Activated T-cell treated with anti-CD3 and anti-CD28 coated beads, Interleukin-2, amount 50 U/mL, for 24 hours (primary cell): ENCODE measurements around the gene TNFSF18.

Experiments
- DNase-seq: peaks from one replicate; pipeline ENCODE4 v3.0.0-alpha.2; 2020
- H3K27ac Mint-ChIP-seq: 2 replicates; pipeline ENCODE4 v1.8.0; 2020; ENCODE audit warnings: mild to moderate bottlenecking, mixed read lengths
- H3K27me3 Mint-ChIP-seq: 2 replicates; pipeline ENCODE4 v1.8.0; 2020; ENCODE audit warnings: mixed read lengths
- H3K36me3 Mint-ChIP-seq: 2 replicates; pipeline ENCODE4 v1.8.0; 2020; ENCODE audit warnings: low read depth, mixed read lengths
- H3K4me1 Mint-ChIP-seq: 2 replicates; pipeline ENCODE4 v1.8.0; 2020; ENCODE audit warnings: low read depth, mixed read lengths
- H3K4me3 Mint-ChIP-seq: 2 replicates; pipeline ENCODE4 v1.8.0; 2020; ENCODE audit warnings: mild to moderate bottlenecking, moderate library complexity, mixed read lengths
- H3K9me3 Mint-ChIP-seq: 2 replicates; pipeline ENCODE4 v1.8.0; 2020; ENCODE audit warnings: mixed read lengths

Gene TNFSF18

DNA sequence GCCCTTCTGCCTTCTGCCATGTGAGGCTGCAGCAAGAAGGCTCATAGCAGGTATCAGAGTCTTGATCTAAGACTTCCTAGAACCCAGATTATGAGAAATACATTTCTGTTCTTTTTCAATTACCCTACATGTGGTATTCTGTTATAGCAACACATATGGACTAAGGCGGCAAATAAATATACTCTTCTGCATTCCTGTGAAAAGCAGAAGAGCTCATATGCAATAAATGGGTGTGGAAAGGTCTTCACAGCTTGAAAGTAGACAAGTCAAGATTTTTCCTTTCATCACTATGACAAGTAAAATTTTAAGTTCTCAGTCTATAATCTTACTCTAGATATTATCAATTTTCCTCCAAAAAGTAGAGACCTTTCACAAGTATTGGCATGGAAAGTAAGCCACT lies 36.6 kb downstream of the TNFSF18 start:
- Mint-ChIP-seq H3K4me1 (peaks cover 5% of the 10 kb centered on the region), H3K36me3 (no peaks in the 10 kb centered on the region), H3K27ac (no peak overlapping the region)

DNA sequence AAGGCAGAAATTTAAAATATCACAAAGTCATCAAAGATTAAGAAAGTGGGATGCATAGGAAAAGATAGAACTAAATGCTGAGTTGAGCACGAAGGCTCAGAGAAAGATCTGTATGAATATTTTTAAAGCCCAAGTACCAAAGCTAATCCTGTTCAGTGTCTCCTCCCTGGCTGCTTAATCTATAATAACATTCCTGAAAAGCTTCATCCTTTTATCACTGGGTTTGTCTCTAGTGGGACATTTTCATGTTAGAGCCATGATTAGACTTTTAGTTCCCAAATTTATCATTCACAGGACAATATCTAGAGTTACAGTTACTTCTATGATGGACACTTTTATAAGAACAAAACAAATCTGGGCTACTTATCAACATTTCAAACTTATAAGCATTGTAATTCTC lies 38.6 kb downstream of the TNFSF18 start:
- H3K27ac Mint-ChIP-seq, result no peak overlapping the region
- H3K36me3 Mint-ChIP-seq, result no peaks in the 10 kb centered on the region
- no peak overlapping the region for H3K4me3 Mint-ChIP-seq
- no peaks in the 10 kb centered on the region for H3K4me1 Mint-ChIP-seq
- H3K9me3 Mint-ChIP-seq, result no peaks in the 10 kb centered on the region
- no peak for DNase-seq
- H3K27me3 Mint-ChIP-seq, result no peaks in the 10 kb centered on the region

More for the DNA sequence above, 36.6 kb downstream of the TNFSF18 start:
- no peak for DNase-seq
- no peak overlapping the region for H3K4me3 Mint-ChIP-seq
- no peaks in the 10 kb centered on the region for H3K27me3 Mint-ChIP-seq
- H3K9me3 Mint-ChIP-seq, result no peaks in the 10 kb centered on the region

DNA sequence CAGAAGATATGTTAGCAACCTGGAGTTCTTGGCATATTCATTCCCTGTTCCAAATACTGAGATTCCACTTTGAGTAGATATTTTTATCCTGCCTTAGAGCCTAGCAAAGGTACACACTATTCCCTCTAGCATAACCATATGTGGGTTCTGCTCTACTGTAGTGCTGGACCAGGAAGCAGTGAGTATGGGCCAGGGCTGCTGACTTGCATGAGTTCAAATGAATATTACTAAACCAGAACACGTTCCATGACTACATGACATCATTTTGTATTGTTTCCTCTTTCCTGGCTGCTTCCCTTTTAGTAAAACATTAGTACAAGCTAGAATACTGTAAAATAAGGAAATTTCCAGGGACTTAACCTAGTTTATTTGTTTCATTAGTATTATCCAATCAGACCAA lies 41.1 kb downstream of the TNFSF18 start:
- Mint-ChIP-seq H3K9me3 (no peaks in the 10 kb centered on the region), H3K4me1 (peaks cover 9% of the 10 kb centered on the region), H3K36me3 (no peaks in the 10 kb centered on the region), H3K27ac (no peak overlapping the region), H3K27me3 (no peaks in the 10 kb centered on the region), H3K4me3 (no peak overlapping the region)
- DNase-seq, result no peak

DNA sequence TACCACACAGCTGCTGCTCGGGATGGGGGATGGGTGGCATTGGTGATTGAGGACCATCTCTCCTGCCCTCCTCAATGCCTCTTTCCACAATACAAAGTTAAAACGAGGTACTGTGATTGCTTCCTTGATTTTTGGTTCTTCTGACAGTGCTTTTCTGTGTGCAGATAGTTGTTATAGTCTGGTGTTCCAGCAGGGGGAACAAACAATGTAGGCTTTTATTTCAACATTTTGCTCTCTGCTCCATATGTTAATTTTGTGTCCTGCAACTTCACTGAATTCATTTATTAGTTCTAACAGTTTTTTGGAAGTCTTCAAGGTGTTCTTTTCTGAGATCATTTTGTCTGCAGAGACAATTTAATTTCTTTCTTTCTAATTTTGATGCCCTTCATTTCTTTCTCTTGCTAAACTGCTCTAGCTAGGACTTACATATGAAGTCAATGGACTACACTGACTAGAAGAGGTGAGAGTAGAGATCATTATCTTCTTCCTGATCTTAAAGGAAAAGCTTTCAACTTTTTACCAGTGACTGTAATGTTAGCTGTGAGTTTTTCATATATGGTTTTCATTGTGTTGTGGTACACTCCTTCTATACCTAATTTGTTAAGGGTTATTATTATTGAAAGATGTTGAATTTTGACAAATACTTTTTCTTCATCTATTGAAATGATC lies 45.4 kb downstream of the TNFSF18 start:
- Mint-ChIP-seq H3K27ac (no peak overlapping the region), H3K9me3 (peaks cover 9% of the 10 kb centered on the region), H3K4me1 (peaks cover 9% of the 10 kb centered on the region), H3K27me3 (no peaks in the 10 kb centered on the region), H3K36me3 (no peaks in the 10 kb centered on the region), H3K4me3 (no peak overlapping the region)
- DNase-seq, result no peak

DNA sequence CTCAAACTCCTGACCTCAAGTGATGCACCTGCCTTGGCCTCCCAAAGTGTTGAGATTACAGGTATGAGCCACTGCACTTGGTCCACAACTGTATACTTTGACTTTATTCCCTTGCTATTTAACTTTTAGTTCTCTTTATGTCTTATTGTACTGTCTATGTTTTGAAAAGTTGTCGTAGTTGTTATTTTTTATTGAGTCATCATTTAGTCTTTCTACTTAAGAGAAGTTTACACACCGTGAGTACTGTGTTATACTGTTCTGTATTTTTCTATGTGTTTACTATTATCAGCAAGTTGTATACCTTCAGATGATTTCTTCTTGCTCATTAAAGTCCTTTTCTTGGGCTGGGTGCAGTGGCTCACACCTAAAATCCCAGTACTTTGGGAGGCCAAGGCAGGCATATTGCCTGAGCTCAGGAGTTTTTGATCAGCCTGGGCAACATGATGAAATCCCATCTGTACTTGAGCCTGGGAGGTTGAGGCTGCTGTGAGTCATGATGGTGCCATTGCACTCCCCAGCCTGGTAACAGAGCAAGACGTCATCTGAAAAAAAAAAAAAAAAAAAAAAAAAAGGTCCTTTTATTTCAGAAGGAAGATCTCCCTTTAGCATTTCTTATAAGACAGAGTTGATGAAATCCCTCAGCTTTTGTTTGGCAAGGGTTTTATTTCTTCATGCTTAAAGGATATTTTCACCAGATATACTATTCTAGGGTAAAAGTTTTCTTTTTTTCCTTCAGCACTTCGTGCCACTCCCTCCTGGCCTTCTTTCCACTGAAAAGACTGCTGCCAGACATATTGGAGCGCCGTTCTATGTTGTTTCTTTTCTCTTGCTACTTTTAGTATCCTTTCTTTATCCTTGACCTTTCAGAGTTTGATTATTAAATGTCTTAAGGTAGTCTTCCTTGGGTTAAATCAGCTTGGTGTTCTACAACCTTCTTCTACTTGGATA lies 47.6 kb downstream of the TNFSF18 start:
- H3K9me3 Mint-ChIP-seq, result peaks cover 13% of the 10 kb centered on the region
- no peak overlapping the region for H3K27ac Mint-ChIP-seq
- H3K27me3 Mint-ChIP-seq, result no peaks in the 10 kb centered on the region
- no peak overlapping the region for H3K4me3 Mint-ChIP-seq
- no peak for DNase-seq
- H3K36me3 Mint-ChIP-seq, result no peaks in the 10 kb centered on the region
- peaks cover 9% of the 10 kb centered on the region for H3K4me1 Mint-ChIP-seq

DNA sequence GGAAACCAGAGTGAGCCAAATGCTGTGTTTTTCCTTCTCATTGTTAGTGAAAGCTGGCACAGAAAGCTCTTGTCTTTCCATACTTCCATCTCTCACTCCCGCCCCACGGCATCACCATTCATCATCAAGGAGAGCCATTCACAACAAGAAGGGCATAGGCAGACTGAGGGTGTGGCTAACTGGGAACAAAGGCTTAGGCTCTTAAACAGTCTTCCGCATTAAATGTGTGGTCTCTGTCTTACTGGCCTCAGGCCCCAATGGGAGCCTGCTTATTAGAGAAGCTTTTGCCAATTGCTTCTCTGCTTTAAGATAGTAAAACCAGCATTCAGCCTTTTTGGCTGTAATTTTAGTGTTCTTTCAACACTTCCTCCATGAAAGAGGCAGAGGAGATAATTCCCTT lies 51.4 kb downstream of the TNFSF18 start:
- H3K36me3 Mint-ChIP-seq, result no peaks in the 10 kb centered on the region
- no peak for DNase-seq
- H3K27ac Mint-ChIP-seq, result no peak overlapping the region
- H3K27me3 Mint-ChIP-seq, result no peaks in the 10 kb centered on the region
- H3K4me3 Mint-ChIP-seq, result no peak overlapping the region
- peaks cover 15% of the 10 kb centered on the region for H3K9me3 Mint-ChIP-seq
- H3K4me1 Mint-ChIP-seq, result no peaks in the 10 kb centered on the region

DNA sequence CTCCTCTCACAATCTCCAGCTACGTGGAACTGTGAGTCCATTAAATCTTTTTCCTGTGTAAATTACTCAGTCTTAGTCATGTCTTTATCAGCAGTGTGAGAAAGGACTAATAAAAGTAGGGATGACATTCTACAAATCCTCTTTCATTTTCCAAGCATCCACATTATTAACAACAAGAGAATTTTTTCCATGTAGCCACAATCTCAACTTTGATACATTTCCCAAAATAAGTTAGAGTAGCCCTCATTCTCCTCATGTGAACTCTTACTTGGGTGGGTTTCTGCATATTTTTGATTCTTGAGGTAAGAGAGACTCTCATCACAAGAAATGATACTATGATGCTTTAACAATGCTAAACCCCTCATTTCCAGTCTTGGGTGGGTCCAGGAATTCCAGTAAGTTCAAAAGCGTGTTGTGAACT lies 52.8 kb downstream of the TNFSF18 start:
- no peaks in the 10 kb centered on the region for H3K36me3 Mint-ChIP-seq
- peaks cover 15% of the 10 kb centered on the region for H3K9me3 Mint-ChIP-seq
- no peaks in the 10 kb centered on the region for H3K27me3 Mint-ChIP-seq
- H3K4me1 Mint-ChIP-seq, result no peaks in the 10 kb centered on the region
- no peak overlapping the region for H3K4me3 Mint-ChIP-seq
- no peak for DNase-seq
- no peak overlapping the region for H3K27ac Mint-ChIP-seq

DNA sequence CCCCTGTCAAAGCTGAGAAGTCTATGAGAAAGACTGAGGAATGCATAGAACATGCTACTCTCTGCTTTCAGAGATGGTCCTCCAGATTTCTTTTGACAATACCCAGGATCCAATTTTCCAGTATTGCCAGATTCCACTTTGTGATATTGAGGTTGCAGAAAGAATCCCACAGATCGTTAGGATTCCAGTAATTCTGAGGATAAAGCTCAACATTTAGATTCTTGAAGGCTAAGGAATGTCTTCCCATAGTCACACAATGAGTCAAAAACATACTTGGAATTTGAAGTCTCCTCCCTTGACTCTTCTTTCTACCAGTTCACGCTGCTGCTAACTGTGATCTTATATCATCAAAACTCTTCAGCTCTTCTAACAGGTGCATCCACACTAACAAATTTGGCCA lies 57.1 kb downstream of the TNFSF18 start:
- Mint-ChIP-seq H3K27ac (no peak overlapping the region), H3K36me3 (no peaks in the 10 kb centered on the region), H3K4me3 (no peak overlapping the region), H3K27me3 (no peaks in the 10 kb centered on the region), H3K9me3 (peaks cover 2% of the 10 kb centered on the region), H3K4me1 (no peaks in the 10 kb centered on the region)
- DNase-seq, result no peak

DNA sequence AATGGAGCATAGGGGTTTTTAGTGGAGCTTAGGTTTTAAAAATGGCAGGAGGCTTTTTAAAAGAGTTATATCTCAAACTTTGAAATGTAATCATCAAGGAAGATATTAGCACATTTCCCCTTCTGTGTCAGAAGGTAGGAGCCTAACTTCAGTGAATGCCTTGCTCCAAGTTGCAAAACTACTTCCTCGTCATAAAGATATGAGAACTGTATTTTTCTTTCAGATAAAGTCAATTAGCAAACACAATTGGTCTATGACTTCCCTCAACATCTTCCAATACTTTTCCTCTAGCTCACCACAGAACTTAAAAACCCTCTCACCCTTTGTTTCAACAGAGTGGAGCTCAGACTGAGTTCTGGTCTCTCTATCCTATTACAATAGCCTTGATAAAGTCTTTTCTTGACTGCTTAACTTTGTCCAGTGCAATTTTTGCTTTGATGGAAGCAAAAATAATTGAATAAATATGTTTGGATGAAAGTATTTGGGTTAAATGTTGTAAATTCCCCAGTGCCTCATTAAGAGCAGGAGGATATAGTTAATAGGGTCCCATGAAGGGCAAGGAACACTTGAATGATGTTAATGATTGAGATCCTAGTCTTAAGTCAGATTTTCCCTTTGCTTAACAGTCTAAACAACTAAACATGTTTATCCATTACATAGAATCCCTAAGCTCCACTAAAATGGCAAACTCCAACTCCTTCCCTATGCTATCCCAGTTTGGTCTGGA lies 58.9 kb downstream of the TNFSF18 start:
- Mint-ChIP-seq H3K27me3 (no peaks in the 10 kb centered on the region), H3K9me3 (no peaks in the 10 kb centered on the region), H3K27ac (no peak overlapping the region), H3K4me3 (no peak overlapping the region), H3K4me1 (no peaks in the 10 kb centered on the region), H3K36me3 (no peaks in the 10 kb centered on the region)
- no peak for DNase-seq

DNA sequence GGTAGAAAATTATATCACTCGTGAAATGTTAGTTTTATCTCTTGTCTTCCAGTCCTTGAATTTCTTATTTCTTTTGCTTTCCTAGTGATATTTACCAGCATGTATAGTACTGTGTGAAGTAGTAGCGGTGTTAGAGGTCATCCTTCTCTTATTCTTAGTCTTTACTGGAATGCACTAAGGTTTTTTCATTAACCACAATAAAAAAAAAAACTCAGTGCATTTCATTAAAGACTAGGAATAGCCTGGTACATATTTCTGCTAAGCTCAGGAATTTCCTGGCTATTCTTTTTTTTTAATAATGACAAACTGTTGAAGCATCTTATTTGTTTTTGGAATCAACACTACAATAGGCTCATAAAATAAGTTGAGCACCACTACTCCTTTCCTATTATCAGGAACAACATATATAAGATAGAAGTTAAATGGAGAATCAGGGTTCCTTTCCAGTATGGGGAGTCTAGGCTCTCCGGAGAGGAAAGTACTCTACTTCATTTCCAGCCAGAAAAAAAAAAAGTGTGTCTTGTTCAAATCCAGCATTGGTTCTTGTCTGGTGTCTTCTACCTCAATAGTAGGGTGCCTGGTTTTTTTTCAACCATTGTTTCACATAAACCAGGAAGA lies 60.0 kb downstream of the TNFSF18 start:
- no peak overlapping the region for H3K4me3 Mint-ChIP-seq
- H3K27ac Mint-ChIP-seq, result no peak overlapping the region
- no peaks in the 10 kb centered on the region for H3K9me3 Mint-ChIP-seq
- H3K4me1 Mint-ChIP-seq, result no peaks in the 10 kb centered on the region
- H3K36me3 Mint-ChIP-seq, result no peaks in the 10 kb centered on the region
- H3K27me3 Mint-ChIP-seq, result no peaks in the 10 kb centered on the region
- no peak for DNase-seq
